GM18519 (cell line): ENCODE results near the gene CNN2.

Experiments
- ATAC-seq: cut with Tn5 transposase; IDR thresholded peaks from one replicate; pipeline ENCODE4 v1.9.1; 2021; ENCODE audit warnings: mild to moderate bottlenecking, moderate library complexity; ENCODE audit not compliant: unreplicated experiment, low FRiP score

Gene CNN2

DNA sequence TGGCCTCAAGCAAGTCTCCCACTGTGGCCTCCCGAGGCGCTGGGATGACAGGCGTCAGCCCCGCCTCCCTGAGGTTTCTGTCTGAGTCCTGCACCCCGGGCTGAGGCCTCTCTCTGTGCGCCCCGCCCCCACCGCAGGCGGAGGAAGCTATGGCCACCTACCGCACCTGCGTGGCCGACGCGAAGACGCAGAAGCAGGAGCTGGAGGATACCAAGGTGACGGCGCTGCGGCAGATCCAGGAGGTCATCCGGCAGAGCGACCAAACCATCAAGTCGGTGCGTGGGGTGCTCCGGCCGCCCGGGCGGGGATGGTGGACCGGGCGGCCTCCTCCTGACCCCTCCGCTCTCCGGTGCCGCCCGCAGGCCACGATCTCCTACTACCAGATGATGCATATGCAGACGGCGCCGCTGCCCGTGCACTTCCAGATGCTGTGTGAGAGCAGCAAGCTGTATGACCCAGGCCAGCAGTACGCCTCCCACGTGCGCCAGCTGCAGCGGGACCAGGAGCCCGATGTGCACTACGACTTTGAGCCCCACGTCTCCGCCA, 53.2 kb downstream of the CNN2 start:
- no peak for ATAC-seq

DNA sequence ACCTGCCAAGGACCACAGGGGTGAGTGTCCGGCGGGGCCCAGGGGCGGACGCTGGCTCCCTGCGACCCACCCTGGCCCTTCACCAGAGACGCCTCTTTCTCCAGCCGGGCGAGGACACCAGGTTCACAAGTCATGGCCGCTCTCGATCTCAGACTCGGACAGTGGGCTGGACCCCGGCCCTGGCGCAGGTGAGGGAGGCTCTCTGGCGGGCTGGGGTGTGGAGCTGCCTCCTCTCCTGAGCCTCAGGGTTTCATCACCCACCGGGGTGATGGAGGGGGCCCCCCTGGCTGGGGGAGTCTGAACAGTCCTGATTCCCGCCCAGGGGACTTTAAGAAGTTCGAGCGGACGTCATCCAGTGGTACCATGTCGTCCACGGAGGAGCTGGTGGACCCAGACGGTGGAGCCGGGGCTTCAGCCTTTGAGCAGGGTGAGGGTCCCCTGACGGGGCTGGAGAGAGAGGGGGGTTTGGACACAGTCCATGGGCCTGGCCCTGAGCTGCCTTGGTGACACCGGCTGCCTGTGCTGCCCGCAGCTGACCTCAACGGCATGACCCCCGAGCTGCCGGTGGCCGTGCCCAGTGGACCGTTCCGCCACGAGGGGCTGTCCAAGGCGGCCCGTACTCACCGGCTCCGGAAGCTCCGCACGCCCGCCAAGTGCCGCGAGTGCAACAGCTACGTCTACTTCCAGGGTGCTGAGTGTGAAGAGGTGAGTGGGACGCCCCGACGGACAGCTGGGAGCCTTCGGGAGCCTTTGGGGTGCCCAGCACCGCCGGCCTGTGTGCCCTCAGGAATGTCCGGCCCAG, 54.2 kb downstream of the CNN2 start:
- ATAC-seq, result no peak

GRCh38 chr19:1081301-1082164, 55.1 kb downstream of the CNN2 start:
- ATAC-seq, result no peak

DNA sequence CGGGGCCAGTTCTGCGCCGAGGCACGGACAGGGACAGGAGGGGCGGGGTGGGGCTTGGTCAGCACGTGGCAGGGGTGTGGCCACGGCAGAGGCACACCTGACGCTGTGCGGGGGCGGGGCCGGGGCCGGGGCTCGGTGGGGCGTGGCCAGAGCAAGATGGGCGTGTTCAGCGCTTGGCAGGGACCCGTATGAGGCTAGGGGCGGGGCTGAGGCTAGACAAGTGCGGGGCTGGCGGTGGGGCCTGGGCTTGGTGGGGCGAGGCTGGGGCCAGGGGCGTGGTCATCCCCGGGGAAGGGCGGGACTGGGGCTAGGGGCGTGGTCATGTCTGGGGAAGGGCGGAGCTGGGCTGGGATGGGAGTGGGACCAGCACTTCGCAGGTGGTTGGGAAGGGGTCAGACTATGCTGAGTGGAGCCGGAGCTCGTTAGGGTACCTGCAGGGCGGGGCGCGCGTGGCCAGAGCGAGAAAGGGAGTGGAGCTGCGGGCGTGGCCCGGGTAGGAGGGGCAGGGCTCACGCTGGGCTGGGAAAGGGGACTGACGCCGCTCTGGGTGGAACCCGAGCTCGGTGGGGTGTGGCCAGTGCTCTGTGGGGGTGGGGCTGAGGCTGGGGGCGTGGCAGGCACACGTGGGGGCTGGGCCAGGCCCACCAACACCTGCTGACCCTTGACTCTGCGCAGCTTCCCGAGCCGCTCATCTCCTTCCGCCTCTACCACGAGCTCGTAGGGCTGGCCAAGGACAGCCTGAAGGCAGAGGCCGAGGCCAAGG, 55.9 kb downstream of the CNN2 start:
- ATAC-seq, result no peak

DNA sequence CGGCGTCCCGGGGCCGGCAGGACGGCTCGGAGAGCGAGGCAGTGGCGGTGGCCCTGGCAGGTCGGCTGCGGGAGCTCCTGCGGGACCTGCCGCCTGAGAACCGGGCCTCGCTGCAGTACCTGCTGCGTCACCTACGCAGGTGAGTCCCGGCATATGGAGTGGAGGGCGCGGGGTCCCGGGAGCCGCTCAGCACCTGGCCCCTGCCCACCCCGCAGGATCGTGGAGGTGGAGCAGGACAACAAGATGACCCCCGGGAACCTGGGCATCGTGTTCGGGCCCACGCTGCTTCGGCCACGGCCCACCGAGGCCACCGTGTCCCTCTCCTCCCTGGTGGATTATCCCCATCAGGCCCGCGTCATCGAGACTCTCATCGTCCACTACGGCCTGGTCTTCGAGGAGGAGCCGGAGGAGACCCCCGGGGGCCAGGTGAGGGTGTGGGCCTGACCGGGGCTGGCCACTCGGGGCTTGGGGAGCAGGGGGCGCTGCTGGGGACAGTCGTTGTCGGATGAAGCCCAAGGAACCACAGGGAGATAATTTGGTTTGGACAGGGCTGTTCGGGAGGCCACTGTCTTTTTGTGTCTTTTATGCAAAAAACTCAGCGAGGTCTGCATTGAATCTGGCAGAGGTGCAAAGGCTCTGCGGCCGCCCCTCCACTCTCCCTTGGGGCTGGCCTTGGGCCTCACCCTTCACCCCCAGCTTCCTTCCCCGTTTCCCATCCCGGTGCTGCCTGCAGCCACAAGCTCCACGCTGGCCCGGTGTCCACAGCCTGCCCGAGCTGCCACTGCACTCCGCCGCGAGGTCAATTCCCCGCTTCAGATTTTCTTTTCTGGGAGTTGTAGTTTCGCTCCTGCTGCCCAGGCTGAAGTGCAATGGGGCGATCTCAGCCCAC, 56.8 kb downstream of the CNN2 start:
- ATAC-seq, result no peak

GRCh38 chr19:1084024-1084868, 57.8 kb downstream of the CNN2 start:
- ATAC-seq, result no peak

- no peak for ATAC-seq
These were observed 58.7 kb downstream of the CNN2 start for GRCh38 chr19:1085053-1085658.

DNA sequence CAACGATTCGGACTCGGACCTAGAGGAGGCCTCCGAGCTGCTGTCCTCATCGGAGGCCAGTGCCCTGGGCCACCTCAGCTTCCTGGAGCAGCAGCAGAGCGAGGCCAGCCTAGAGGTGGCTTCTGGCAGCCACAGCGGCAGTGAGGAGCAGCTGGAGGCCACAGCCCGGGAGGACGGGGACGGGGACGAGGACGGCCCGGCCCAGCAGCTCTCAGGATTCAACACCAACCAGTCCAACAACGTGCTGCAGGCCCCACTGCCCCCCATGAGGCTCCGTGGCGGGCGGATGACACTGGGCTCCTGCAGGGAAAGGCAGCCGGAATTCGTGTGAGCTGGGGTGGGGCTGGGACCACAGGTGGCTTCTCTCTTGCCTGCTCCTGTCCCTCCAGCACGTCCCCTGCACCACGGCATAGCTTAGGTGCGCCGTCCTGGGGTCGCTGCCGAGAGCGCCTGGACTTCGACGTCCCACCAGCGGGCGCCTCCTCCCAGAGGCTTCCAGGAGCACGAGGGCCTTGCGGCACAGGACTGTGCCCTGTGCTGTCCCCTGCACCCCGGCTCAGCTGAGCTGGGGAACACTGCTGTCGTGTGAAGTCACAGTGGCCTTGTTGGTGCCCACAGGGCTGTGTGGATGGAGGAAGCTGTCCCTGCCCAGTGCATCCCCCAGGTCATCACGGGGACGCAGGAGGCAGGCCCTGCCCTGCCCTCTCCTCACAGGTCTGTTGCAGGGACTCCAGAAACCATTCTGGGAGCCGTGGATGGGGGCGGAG, 59.5 kb downstream of the CNN2 start:
- ATAC-seq, result no peak

- no peak for ATAC-seq
These were observed 60.2 kb downstream of the CNN2 start for GRCh38 chr19:1086613-1087012.

DNA sequence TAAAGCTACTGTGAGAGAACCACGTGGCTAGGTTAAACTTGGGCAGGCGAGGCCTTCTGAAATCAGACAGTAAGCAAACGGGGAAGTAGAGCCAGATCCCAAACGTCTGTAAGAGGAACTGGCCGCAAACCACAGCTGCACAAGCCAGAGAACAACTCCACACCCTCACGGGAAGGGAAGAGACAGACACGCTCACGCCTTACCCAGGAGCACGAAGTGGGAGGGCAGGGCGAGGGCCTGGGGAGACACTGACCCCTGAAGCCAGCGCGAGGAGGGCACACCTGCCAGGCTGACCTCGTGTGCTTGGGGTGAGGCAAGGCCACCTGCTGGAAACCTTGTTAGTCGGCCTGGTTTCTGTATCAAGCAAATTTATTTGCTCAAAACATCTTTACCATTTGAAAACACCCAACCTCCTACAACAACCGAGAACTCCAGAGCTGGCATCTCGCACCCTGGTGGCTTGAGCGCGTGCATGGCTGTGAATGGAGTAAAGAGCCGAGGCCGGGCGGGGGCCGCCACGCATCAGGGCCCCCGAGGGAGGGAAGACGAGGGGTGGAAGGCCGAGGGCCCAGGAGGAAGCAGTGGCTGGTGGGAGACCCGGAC, 61.5 kb downstream of the CNN2 start:
- ATAC-seq, result no peak

DNA sequence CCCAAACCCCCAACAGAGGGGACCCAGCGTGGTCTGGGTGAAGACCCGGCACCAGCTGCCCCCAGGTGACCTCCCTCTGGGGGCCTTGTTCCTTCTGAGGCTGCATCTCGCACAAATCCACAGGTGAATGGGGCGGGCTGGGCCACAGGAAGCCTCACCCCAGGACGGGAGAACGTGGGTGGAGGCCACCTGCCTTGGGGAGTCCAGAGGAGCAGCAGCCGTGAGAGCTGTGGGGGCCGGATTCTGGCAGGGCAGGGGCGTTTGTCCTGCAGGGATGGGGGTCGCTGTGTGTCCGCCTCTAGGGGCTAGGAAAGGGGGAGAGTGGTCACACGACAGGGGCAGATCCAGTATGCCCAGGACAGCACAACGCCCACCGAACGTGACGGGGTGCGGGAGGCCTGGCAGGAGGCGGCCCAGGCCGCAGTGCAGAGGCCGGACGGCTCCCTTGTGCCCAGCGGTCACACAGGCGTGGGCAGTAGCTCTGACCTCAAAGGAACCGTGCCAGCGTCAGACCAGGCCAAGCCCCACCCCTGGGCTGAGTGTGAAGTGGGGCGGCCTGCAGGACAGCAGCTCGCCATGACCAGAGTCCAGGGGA, 62.1 kb downstream of the CNN2 start:
- no peak for ATAC-seq
